Skeletal muscle satellite cell (primary cell): Measurements from ENCODE around the gene TTC3.

Experiments used
- H3K27me3 ChIP-seq: 2 replicates; pipeline ENCODE4 v1.7.0; 2013; ENCODE audit warnings: low read length; ENCODE audit not compliant: control insufficient read depth, insufficient read depth
- H3K36me3 ChIP-seq: 2 replicates; pipeline ENCODE4 v1.7.0; 2013; ENCODE audit warnings: mild to moderate bottlenecking, control low read depth, low read length; ENCODE audit not compliant: insufficient read depth
- H3K4me1 ChIP-seq: 2 replicates; pipeline ENCODE4 v1.7.0; 2013; ENCODE audit warnings: low read length; ENCODE audit not compliant: control insufficient read depth, insufficient read depth
- H3K4me2 ChIP-seq: 2 replicates; pipeline ENCODE4 v1.7.0; 2013; ENCODE audit warnings: mild to moderate bottlenecking, low read length
- H3K4me3 ChIP-seq: 2 replicates; pipeline ENCODE4 v1.7.0; 2013; ENCODE audit warnings: low read length
- H3K9ac ChIP-seq: 2 replicates; pipeline ENCODE4 v1.7.0; 2013; ENCODE audit warnings: mild to moderate bottlenecking, low read depth, low read length, moderate library complexity
- H3K9me3 ChIP-seq: replicated peaks from 2 replicates; pipeline ENCODE4 v1.7.0; 2013; ENCODE audit warnings: mild to moderate bottlenecking, control low read depth, low read length

TTC3 gene

DNA sequence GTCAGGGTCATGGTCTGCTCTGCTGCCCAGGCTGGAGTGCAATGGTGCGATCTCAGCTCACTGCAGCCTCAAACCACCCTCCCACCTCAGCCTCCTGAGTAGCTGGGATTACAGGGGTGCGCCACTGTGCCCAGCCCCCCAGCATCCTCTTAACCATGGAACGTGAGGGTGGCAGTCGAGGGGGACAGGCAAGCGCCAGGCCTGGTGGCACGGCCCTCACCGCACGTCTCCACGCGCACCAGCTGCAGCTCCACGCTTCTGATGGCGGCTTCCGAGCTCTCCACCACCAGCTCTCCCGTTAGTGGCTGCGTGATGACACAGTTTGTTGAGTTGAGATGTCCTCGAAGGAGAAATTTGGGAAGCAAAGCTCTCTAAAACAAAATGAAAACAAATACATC, 154.9 kb downstream of the TTC3 start:
- no peak overlapping the region for H3K9ac ChIP-seq
- H3K36me3 ChIP-seq = peaks cover 89% of the 10 kb centered on the region

DNA sequence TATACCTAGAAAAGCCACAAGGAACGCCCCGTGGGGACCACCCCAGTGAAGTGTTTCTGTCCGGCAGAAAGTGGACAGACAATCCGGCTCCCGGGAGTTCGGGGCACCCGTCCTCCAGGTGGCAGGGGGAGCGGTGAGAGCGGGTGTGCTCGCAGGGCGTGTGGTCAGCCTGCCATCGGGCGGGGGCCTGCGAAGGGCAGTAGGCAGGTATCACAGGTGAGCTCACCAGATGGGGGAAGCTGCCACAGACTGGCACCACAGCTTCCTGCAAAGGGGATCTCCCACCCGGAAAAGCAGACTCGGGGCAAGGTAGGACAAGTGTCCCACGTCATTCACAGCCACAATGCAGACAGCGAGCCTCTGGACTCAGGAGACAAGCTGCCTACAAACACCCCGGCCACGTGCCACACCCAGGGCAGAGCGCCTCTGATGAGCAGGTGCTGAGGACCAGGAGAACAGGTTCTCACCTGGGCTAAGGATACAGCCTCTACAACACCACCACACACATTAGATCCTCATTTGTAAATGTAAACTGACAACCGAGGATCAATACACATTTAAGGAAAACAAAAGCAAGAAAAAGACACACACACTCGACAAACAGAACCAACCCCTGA, 157.7 kb downstream of the TTC3 start:
- no peaks in the 10 kb centered on the region for H3K9me3 ChIP-seq
- no peak overlapping the region for H3K4me3 ChIP-seq
- no peak overlapping the region for H3K9ac ChIP-seq
- H3K27me3 ChIP-seq = no peaks in the 10 kb centered on the region
- no peaks in the 10 kb centered on the region for H3K4me1 ChIP-seq
- H3K36me3 ChIP-seq = peaks cover 82% of the 10 kb centered on the region
- no peak overlapping the region for H3K4me2 ChIP-seq

More for the DNA sequence above, 154.9 kb downstream of the TTC3 start:
- Histone ChIP-seq H3K9me3 (no peaks in the 10 kb centered on the region), H3K27me3 (no peaks in the 10 kb centered on the region), H3K4me3 (no peak overlapping the region), H3K4me2 (no peak overlapping the region), H3K4me1 (no peaks in the 10 kb centered on the region)

GRCh38 chr21:37231249-37231645, 158.2 kb downstream of the TTC3 start:
- Histone ChIP-seq H3K9me3 (no peaks in the 10 kb centered on the region), H3K36me3 (peaks cover 77% of the 10 kb centered on the region), H3K27me3 (no peaks in the 10 kb centered on the region), H3K4me2 (no peak overlapping the region), H3K4me3 (no peak overlapping the region), H3K9ac (no peak overlapping the region), H3K4me1 (no peaks in the 10 kb centered on the region)

DNA sequence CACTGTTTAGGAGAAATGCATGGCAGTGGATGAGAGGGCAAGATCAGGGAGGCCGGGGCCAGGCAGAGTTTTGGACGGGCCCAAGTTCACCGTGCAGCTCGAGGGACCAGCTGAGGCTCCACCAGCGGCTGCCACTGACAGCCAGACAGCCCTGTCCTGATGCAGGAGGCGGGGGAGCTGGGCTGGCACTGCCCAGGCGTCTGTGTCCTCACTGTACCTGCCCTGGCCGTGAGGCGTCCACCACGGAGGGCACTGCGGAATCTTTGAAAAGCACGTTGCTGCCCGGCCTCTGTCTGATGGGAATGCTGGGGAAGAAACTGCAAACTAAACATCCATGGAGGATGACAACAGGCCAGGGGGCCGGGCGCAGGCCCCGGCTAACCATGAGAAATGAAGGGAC, 158.6 kb downstream of the TTC3 start:
- H3K9me3 ChIP-seq = no peaks in the 10 kb centered on the region
- H3K4me1 ChIP-seq = no peaks in the 10 kb centered on the region
- no peak overlapping the region for H3K4me2 ChIP-seq
- H3K9ac ChIP-seq = no peak overlapping the region
- H3K27me3 ChIP-seq = no peaks in the 10 kb centered on the region
- peaks cover 75% of the 10 kb centered on the region for H3K36me3 ChIP-seq
- no peak overlapping the region for H3K4me3 ChIP-seq

- H3K4me2 ChIP-seq = no peak overlapping the region
- H3K4me3 ChIP-seq = no peak overlapping the region
- no peak overlapping the region for H3K9ac ChIP-seq
- H3K27me3 ChIP-seq = no peaks in the 10 kb centered on the region
- H3K36me3 ChIP-seq = peaks cover 76% of the 10 kb centered on the region
- H3K4me1 ChIP-seq = no peaks in the 10 kb centered on the region
- H3K9me3 ChIP-seq = no peaks in the 10 kb centered on the region
Observed at GRCh38 chr21:37232274-37233018, 159.4 kb downstream of the TTC3 start.

- H3K36me3 ChIP-seq = peaks cover 73% of the 10 kb centered on the region
Observed at GRCh38 chr21:37233551-37234146, 160.6 kb downstream of the TTC3 start.

GRCh38 chr21:37237346-37237745, 164.3 kb downstream of the TTC3 start:
- Histone ChIP-seq H3K36me3 (peaks cover 43% of the 10 kb centered on the region), H3K9ac (no peak overlapping the region), H3K4me2 (no peak overlapping the region), H3K9me3 (no peaks in the 10 kb centered on the region), H3K27me3 (no peaks in the 10 kb centered on the region), H3K4me1 (no peaks in the 10 kb centered on the region), H3K4me3 (no peak overlapping the region)

More at GRCh38 chr21:37233551-37234146, 160.6 kb downstream of the TTC3 start:
- no peaks in the 10 kb centered on the region for H3K9me3 ChIP-seq
- H3K27me3 ChIP-seq = no peaks in the 10 kb centered on the region
- H3K4me3 ChIP-seq = no peak overlapping the region
- no peaks in the 10 kb centered on the region for H3K4me1 ChIP-seq
- H3K4me2 ChIP-seq = no peak overlapping the region
- H3K9ac ChIP-seq = no peak overlapping the region

GRCh38 chr21:37237764-37238163, 164.7 kb downstream of the TTC3 start:
- H3K27me3 ChIP-seq = no peaks in the 10 kb centered on the region
- H3K4me1 ChIP-seq = no peaks in the 10 kb centered on the region
- H3K9me3 ChIP-seq = no peaks in the 10 kb centered on the region
- no peak overlapping the region for H3K9ac ChIP-seq
- H3K4me3 ChIP-seq = no peak overlapping the region
- no peak overlapping the region for H3K4me2 ChIP-seq
- H3K36me3 ChIP-seq = peaks cover 38% of the 10 kb centered on the region

- H3K4me1 ChIP-seq = no peaks in the 10 kb centered on the region
- H3K36me3 ChIP-seq = peaks cover 26% of the 10 kb centered on the region
- no peaks in the 10 kb centered on the region for H3K9me3 ChIP-seq
- no peaks in the 10 kb centered on the region for H3K27me3 ChIP-seq
- H3K9ac ChIP-seq = no peak overlapping the region
- H3K4me3 ChIP-seq = no peak overlapping the region
- H3K4me2 ChIP-seq = no peak overlapping the region
Observed at GRCh38 chr21:37240978-37241377, 167.9 kb downstream of the TTC3 start.

DNA sequence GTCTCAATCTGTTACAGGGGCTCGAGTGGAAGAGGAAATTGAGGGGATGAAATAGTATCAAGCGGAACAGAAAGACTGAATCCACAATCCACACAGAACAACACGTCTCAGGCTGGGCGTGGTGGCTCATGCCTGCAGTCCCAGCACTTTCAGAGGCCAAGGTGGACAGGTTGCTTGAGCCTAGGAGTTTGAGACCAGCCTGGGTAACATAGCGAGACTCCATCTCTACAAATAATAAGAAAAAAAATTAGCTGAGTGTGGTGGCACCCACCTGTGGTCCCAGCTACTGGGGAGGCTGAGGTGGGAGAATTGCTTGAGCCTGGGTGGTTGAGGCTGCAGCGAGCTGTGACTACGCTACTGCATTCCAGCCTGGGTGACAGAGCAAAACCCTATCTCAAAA, 168.4 kb downstream of the TTC3 start:
- Histone ChIP-seq H3K36me3 (peaks cover 30% of the 10 kb centered on the region), H3K9ac (no peak overlapping the region), H3K27me3 (no peaks in the 10 kb centered on the region), H3K4me2 (no peak overlapping the region), H3K4me1 (no peaks in the 10 kb centered on the region), H3K4me3 (no peak overlapping the region), H3K9me3 (no peaks in the 10 kb centered on the region)

GRCh38 chr21:37243961-37244360, 170.9 kb downstream of the TTC3 start:
- no peaks in the 10 kb centered on the region for H3K4me1 ChIP-seq
- H3K36me3 ChIP-seq = peaks cover 11% of the 10 kb centered on the region
- H3K9ac ChIP-seq = no peak overlapping the region
- no peak overlapping the region for H3K4me3 ChIP-seq
- H3K9me3 ChIP-seq = no peaks in the 10 kb centered on the region
- H3K4me2 ChIP-seq = no peak overlapping the region
- H3K27me3 ChIP-seq = no peaks in the 10 kb centered on the region
